ENCODE data around the gene FALEC. TPM values are rescaled to one million over a fixed set of nuclear protein-coding genes. Genes with fewer than 3 reads are reported as not detected.
A peak's percentile ranks its signal among the peaks of the same experiment; 100 is the strongest.

FALEC gene
- total and polyA plus RNA-seq, 2 of the 8 experiments (the other 6 are each of a cell fraction or from before 2014, with no cell fraction given) = not detected

DNA sequence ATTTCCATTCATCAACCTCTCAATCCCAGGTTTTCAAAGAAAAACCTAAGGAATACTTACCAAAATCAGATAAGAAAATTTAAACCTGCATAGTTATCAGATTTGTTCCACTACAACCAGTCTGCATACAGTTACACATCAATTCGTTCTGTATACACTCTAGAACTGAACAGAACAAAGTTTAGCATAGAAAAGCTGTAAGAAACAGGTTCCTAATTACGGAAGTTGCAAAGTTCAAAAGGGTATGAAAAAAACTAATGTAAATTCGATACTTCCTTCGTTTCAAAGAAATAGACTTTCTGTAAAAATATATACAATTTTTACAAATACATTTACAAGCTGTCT, 60.8 kb downstream of the FALEC start:
- Histone ChIP-seq H3K36me3 (ENCODE audit: control insufficient read depth in 2 of 4, insufficient read depth in 4 of 4, low read length in 3 of 4) (peaks cover 25 to 68% (median 41%) of the 10 kb centered on the region in 4 experiments), H2AK5ac (ENCODE audit: low read depth, low read length) (no peak overlapping the region), H3K23ac (ENCODE audit: insufficient read length) (no peak overlapping the region), H3K4me1 (replicated peaks in 1 of 4; ENCODE audit: control insufficient read depth in 3 of 4, insufficient read depth in 4 of 4, low read length in 3 of 4) (peaks cover 5 to 25% (median 16%) of the 10 kb centered on the region in 4 experiments), H2AFZ (ENCODE audit: low read length) (no peak overlapping the region), H2BK15ac (ENCODE audit: low read length) (no peak overlapping the region), H3K9me3 (ENCODE audit: insufficient read depth in 2 of 2, low read depth in 1 of 2, low read length in 1 of 2) (no peaks in the 10 kb centered on the region), H3K23me2 (ENCODE audit: low read depth, low read length) (peaks cover 9% of the 10 kb centered on the region), H3K56ac (replicated peaks; ENCODE audit: insufficient read length, low read depth, low read length) (no peak overlapping the region), H3K4ac (replicated peaks; ENCODE audit: insufficient read length, low read depth, low read length) (no peak overlapping the region), H4K91ac (replicated peaks; ENCODE audit: insufficient read length, low read length) (no peak overlapping the region), H3K4me3 (ENCODE audit: extremely low read depth in 1 of 4, insufficient read depth in 2 of 4, low read depth in 3 of 4, low read length in 4 of 4) (peak overlapping the region; percentile 100; a peak in 7 of 8 replicates), H2BK20ac (ENCODE audit: low read length) (no peak overlapping the region), H4K8ac (ENCODE audit: extremely low read depth, insufficient read depth, low read length) (no peak overlapping the region), H4K20me1 (replicated peaks in 1 of 2; ENCODE audit: control insufficient read depth in 1 of 2, insufficient read depth in 2 of 2, low read length in 2 of 2) (peaks cover 29 to 35% of the 10 kb centered on the region in 2 experiments), H3K79me2 (ENCODE audit: control insufficient read depth in 1 of 2, insufficient read depth in 2 of 2, low read length in 2 of 2) (peaks cover 38 to 74% of the 10 kb centered on the region in 2 experiments), H3K14ac (ENCODE audit: insufficient read length) (no peak overlapping the region), H2BK120ac (replicated peaks; ENCODE audit: low read depth, low read length) (no peak overlapping the region), H3K79me1 (ENCODE audit: low read depth, low read length) (peaks cover 2% of the 10 kb centered on the region), H4K5ac (ENCODE audit: insufficient read length, low read depth, low read length) (no peak overlapping the region), H2BK5ac (ENCODE audit: low read depth, low read length) (no peak overlapping the region), H3K18ac (ENCODE audit: extremely low read depth, low read length) (no peak overlapping the region), H3K27ac (ENCODE audit: low read depth, low read length) (no peak overlapping the region), H3K4me2 (ENCODE audit: insufficient read depth in 1 of 2, low read depth in 2 of 2, low read length in 2 of 2) (peak overlapping the region; percentile 72 to 78), H3K9ac (replicated peaks in 1 of 4; ENCODE audit: extremely low read depth in 1 of 4, low read depth in 3 of 4, low read length in 3 of 4) (no peak overlapping the region), H3K27me3 (replicated peaks in 1 of 4; ENCODE audit: control insufficient read depth in 3 of 4, extremely low read depth in 1 of 4, insufficient read depth in 3 of 4, low read length in 3 of 4) (no peaks in the 10 kb centered on the region), H2BK12ac (ENCODE audit: low read depth, low read length) (no peak overlapping the region)
- FAIRE-seq (no peak), DNase-seq (ENCODE audit: low read depth in 1 of 2, low spot score in 2 of 2) (no peak)
- 66% methylated on average over 4 of the region's 4 CpGs; no CpG with 5 or more reads in 1 of the 2 experiments for WGBS, 2 experiments (ENCODE audit: extremely low coverage in 1 of 2, insufficient coverage in 1 of 2, insufficient read length in 1 of 2, insufficient replicate concordance in 2 of 2, low coverage in 1 of 2, low lambda C conversion rate in 2 of 2, missing lambda C conversion rate in 1 of 2)
- ChIA-PET POLR2A (ENCODE audit: partially characterized antibody) (interaction anchor here (1.1 to 43.7 kb wide), 7 partner anchors 9 to 461 kb away, joined by 3 to 1380 read pairs (median 4); partner anchors contain the start of genes ADAMTSL4, BNIPL and ENSA), CTCF (ENCODE audit: partially characterized antibody) (interaction anchor here (1.1 to 2.7 kb wide), 5 partner anchors 9 to 45 kb away, joined by 3 to 16 read pairs (median 5); no protein-coding TSS in a partner anchor)
- no peak for TF ChIP-seq RNF2 (IDR thresholded peaks at IDR 0.05; ENCODE audit: borderline replicate concordance, low read depth, low read length, missing control alignments, poor library complexity, severe bottlenecking)
- no peak for TF ChIP-seq PHF8 (conservative IDR thresholded peaks at IDR 0.05; ENCODE audit: low read depth, low read length)
- no peak for TF ChIP-seq SUZ12 (IDR thresholded peaks at IDR 0.05; ENCODE audit: low read length)
- no peak for TF ChIP-seq FOSL1 (IDR thresholded peaks at IDR 0.05; ENCODE audit: insufficient read depth, low read depth, low read length)
- TF ChIP-seq, protein P1, sequence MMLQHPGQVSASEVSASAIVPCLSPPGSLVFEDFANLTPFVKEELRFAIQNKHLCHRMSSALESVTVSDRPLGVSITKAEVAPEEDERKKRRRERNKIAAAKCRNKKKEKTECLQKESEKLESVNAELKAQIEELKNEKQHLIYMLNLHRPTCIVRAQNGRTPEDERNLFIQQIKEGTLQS (IDR thresholded peaks at IDR 0.05; ENCODE audit: insufficient read depth, low read depth, low read length) = no peak
- no peak for TF ChIP-seq NRF1 (IDR thresholded peaks at IDR 0.05; ENCODE audit: low read depth, low read length)
- no peak for TF ChIP-seq BACH1 (IDR thresholded peaks at IDR 0.05; ENCODE audit: low read length)
- TF ChIP-seq POLR2AphosphoS5 (IDR thresholded peaks at IDR 0.05; ENCODE audit: low read depth, low read length) = no peak
- no peak for TF ChIP-seq ASH2L (IDR thresholded peaks at IDR 0.05; ENCODE audit: low read length)
- TF ChIP-seq CEBPB (IDR thresholded peaks at IDR 0.05; ENCODE audit: low read depth, low read length) = no peak
- no peak for TF ChIP-seq SP1 (IDR thresholded peaks at IDR 0.05; ENCODE audit: low read depth, low read length)
- no peak for TF ChIP-seq SIN3A (conservative IDR thresholded peaks at IDR 0.05 in 1 of 2, IDR thresholded peaks at IDR 0.05 in 1 of 2; ENCODE audit: low read depth in 1 of 2, low read length in 2 of 2)
